Embryonic facial prominence (tissue), 1 donor: ENCODE measurements around the gene MSL3B.

Source experiments
- DNase-seq: peaks from one replicate; pipeline ENCODE4 v3.0.0-alpha.2; 2016; ENCODE audit errors: extremely low spot score

MSL3B gene

GRCh38 chr2:233833345-233833744, 34.8 kb downstream of the MSL3B start:
- DNase-seq: no peak

GRCh38 chr2:233832869-233833311, 35.3 kb downstream of the MSL3B start:
- no peak for DNase-seq

- DNase-seq: no peak
Measured at GRCh38 chr2:233832414-233832813, 35.8 kb downstream of the MSL3B start.

GRCh38 chr2:233831861-233832260, 36.3 kb downstream of the MSL3B start:
- no peak for DNase-seq

- DNase-seq: no peak
Measured at GRCh38 chr2:233831011-233831721, 37.0 kb downstream of the MSL3B start.

- DNase-seq: no peak
Measured at GRCh38 chr2:233830111-233830802, 37.9 kb downstream of the MSL3B start.

- no peak for DNase-seq
Measured at GRCh38 chr2:233829193-233830110, 38.7 kb downstream of the MSL3B start.

GRCh38 chr2:233828546-233829192, 39.5 kb downstream of the MSL3B start:
- no peak for DNase-seq

- DNase-seq: no peak
Measured at GRCh38 chr2:233824373-233824772, 43.8 kb downstream of the MSL3B start.

- DNase-seq: no peak
Measured at GRCh38 chr2:233823731-233824121, 44.5 kb downstream of the MSL3B start.

- DNase-seq: no peak
Measured at GRCh38 chr2:233822781-233823730, 45.1 kb downstream of the MSL3B start.

- no peak for DNase-seq
Measured at GRCh38 chr2:233822101-233822771, 46.0 kb downstream of the MSL3B start.

- no peak for DNase-seq
Measured at GRCh38 chr2:233821709-233822100, 46.5 kb downstream of the MSL3B start.

- no peak for DNase-seq
Measured at GRCh38 chr2:233821196-233821595, 47.0 kb downstream of the MSL3B start.

- DNase-seq: no peak
Measured at GRCh38 chr2:233820774-233821105, 47.4 kb downstream of the MSL3B start.

- DNase-seq: no peak
Measured at GRCh38 chr2:233819884-233820773, 48.1 kb downstream of the MSL3B start.

GRCh38 chr2:233818639-233819621, 49.3 kb downstream of the MSL3B start:
- no peak for DNase-seq
